H1 (cell line): Measurements from ENCODE around the gene STAT5A. TPM values are rescaled to one million over a fixed set of nuclear protein-coding genes. Genes with fewer than 3 reads are reported as not detected.

ENCODE experiments used
- CTCF ChIA-PET: fragments of 300-600 bp; sonication (Branson Sonifier 250); formaldehyde crosslinking; loops from one replicate; lab custom pipeline; 2021; ENCODE audit not compliant: partially characterized antibody; lab: Charles Lee
- POLR2A ChIA-PET: fragments of 300-600 bp; sonication (Branson Sonifier 250); formaldehyde crosslinking; loops from one replicate; lab custom pipeline; 2021; ENCODE audit warnings: inconsistent platforms; ENCODE audit not compliant: partially characterized antibody; lab: Charles Lee
- DNase-seq, 2 experiments: peaks; one replicate each; pipeline versions ENCODE4 v3.0.0 to v3.0.0-alpha.2; 2010 to 2022; ENCODE audit warnings: low spot score in 2 of 2, low read depth in 1 of 2, mixed read lengths in 1 of 2
- FAIRE-seq: peaks from 2 replicates; lab custom pipeline; 2011; peaks lifted over from hg19 to GRCh38; lab: Jason Lieb, UNC
- H2AFZ ChIP-seq: 2 replicates; pipeline ENCODE4 v1.8.1; 2012; ENCODE audit warnings: low read length, inconsistent platforms
- H2AK5ac ChIP-seq: 2 replicates; pipeline ENCODE4 v1.6.1; 2013; ENCODE audit warnings: low read depth, low read length
- H2BK120ac ChIP-seq: replicated peaks from 2 replicates; pipeline ENCODE3; 2013; ENCODE audit warnings: low read depth, low read length, inconsistent platforms
- H2BK12ac ChIP-seq: 2 replicates; pipeline ENCODE4 v1.6.1; 2013; ENCODE audit warnings: low read depth, low read length
- H2BK15ac ChIP-seq: 2 replicates; pipeline ENCODE4 v1.6.1; 2013; ENCODE audit warnings: low read length
- H2BK20ac ChIP-seq: 2 replicates; pipeline ENCODE4 v1.6.1; 2013; ENCODE audit warnings: low read length
- H2BK5ac ChIP-seq: 2 replicates; pipeline ENCODE4 v1.6.1; 2013; ENCODE audit warnings: low read depth, low read length
- H3K14ac ChIP-seq: 2 replicates; pipeline ENCODE4 v1.6.1; 2013; ENCODE audit warnings: inconsistent platforms; ENCODE audit not compliant: insufficient read length
- H3K18ac ChIP-seq: 2 replicates; pipeline ENCODE4 v1.6.1; 2013; ENCODE audit warnings: low read length; ENCODE audit errors: extremely low read depth
- H3K23ac ChIP-seq: 2 replicates; pipeline ENCODE4 v1.6.1; 2013; ENCODE audit warnings: inconsistent platforms; ENCODE audit not compliant: insufficient read length
- H3K23me2 ChIP-seq: 2 replicates; pipeline ENCODE4 v1.6.1; 2013; ENCODE audit warnings: low read depth, low read length
- H3K27ac ChIP-seq: 2 replicates; pipeline ENCODE4 v1.6.1; 2011; ENCODE audit warnings: low read depth, low read length, inconsistent platforms
- H3K27me3 ChIP-seq, 4 experiments: replicated peaks in 1 of 4; 1 replicate in 1 of 4; 2 replicates in 3 of 4; pipeline versions ENCODE4 v1.6.1 to v1.8.1; 2011 to 2013; ENCODE audit warnings: low read length in 3 of 4, mild to moderate bottlenecking in 3 of 4, inconsistent platforms in 2 of 4, mixed read lengths in 2 of 4, moderate library complexity in 1 of 4; ENCODE audit not compliant: control insufficient read depth in 3 of 4, insufficient read depth in 3 of 4; ENCODE audit errors: extremely low read depth in 1 of 4
- H3K36me3 ChIP-seq, 4 experiments: 2 replicates each; pipeline versions ENCODE4 v1.6.1 to v1.8.1; 2011 to 2013; ENCODE audit warnings: mild to moderate bottlenecking in 4 of 4, low read length in 3 of 4, moderate library complexity in 2 of 4, control low read depth in 1 of 4, inconsistent platforms in 1 of 4; ENCODE audit not compliant: insufficient read depth in 4 of 4, control insufficient read depth in 2 of 4
- H3K4ac ChIP-seq: replicated peaks from 2 replicates; pipeline ENCODE3; 2013; ENCODE audit warnings: low read length, low read depth, mixed read lengths, inconsistent platforms; ENCODE audit not compliant: insufficient read length
- H3K4me1 ChIP-seq, 4 experiments: replicated peaks in 1 of 4; 1 replicate in 1 of 4; 2 replicates in 3 of 4; pipeline versions ENCODE4 v1.6.1 to v1.8.1; 2011 to 2013; ENCODE audit warnings: low read length in 3 of 4, inconsistent platforms in 2 of 4, mixed read lengths in 1 of 4; ENCODE audit not compliant: insufficient read depth in 4 of 4, control insufficient read depth in 3 of 4
- H3K4me2 ChIP-seq, 2 experiments: 2 replicates each; pipeline versions ENCODE4 v1.6.1 to v1.8.1; 2011 to 2013; ENCODE audit warnings: low read depth in 2 of 2, low read length in 2 of 2, control low read depth in 1 of 2, inconsistent platforms in 1 of 2, mild to moderate bottlenecking in 1 of 2; ENCODE audit not compliant: insufficient read depth in 1 of 2
- H3K4me3 ChIP-seq, 4 experiments: fragments of 200-600, 300-600 bp in 1 of 4; sonication (generic), shearing (Covaris generic), sonication (Bioruptor Twin) in 1 of 4; 2 replicates each; pipeline versions ENCODE4 v1.5.1 to v1.8.1; 2011 to 2016; ENCODE audit warnings: low read length in 4 of 4, low read depth in 3 of 4, control low read depth in 2 of 4, inconsistent platforms in 2 of 4, mild to moderate bottlenecking in 2 of 4, mixed read lengths in 1 of 4, moderate library complexity in 1 of 4; ENCODE audit not compliant: insufficient read depth in 2 of 4; ENCODE audit errors: extremely low read depth in 1 of 4
- H3K56ac ChIP-seq: replicated peaks from 2 replicates; pipeline ENCODE3; 2013; ENCODE audit warnings: low read depth, mild to moderate bottlenecking, mixed read lengths, low read length, inconsistent platforms; ENCODE audit not compliant: insufficient read length
- H3K79me1 ChIP-seq: 2 replicates; pipeline ENCODE4 v1.6.1; 2013; ENCODE audit warnings: low read depth, low read length, control low read depth
- H3K79me2 ChIP-seq, 2 experiments: 2 replicates each; pipeline versions ENCODE4 v1.6.1 to v1.8.1; 2012 to 2013; ENCODE audit warnings: low read length in 2 of 2, mild to moderate bottlenecking in 2 of 2, inconsistent platforms in 1 of 2; ENCODE audit not compliant: insufficient read depth in 2 of 2, control insufficient read depth in 1 of 2
- H3K9ac ChIP-seq, 4 experiments: replicated peaks in 1 of 4; 1 replicate in 1 of 4; 2 replicates in 3 of 4; pipeline versions ENCODE4 v1.6.1 to v1.8.1; 2011 to 2013; ENCODE audit warnings: low read depth in 3 of 4, low read length in 3 of 4, control low read depth in 2 of 4, mild to moderate bottlenecking in 2 of 4, moderate library complexity in 2 of 4, inconsistent platforms in 1 of 4; ENCODE audit errors: extremely low read depth in 1 of 4
- H3K9me3 ChIP-seq, 2 experiments: 2 replicates each; pipeline versions ENCODE4 v1.6.1 to v1.8.1; 2012 to 2013; ENCODE audit warnings: mild to moderate bottlenecking in 2 of 2, moderate library complexity in 2 of 2, control low read depth in 1 of 2, inconsistent platforms in 1 of 2, low read depth in 1 of 2, low read length in 1 of 2, mixed read lengths in 1 of 2; ENCODE audit not compliant: insufficient read depth in 2 of 2
- H4K20me1 ChIP-seq, 2 experiments: replicated peaks in 1 of 2; 2 replicates each; pipeline versions ENCODE3 to v1.8.1; 2011 to 2013; ENCODE audit warnings: inconsistent platforms in 2 of 2, low read length in 2 of 2, mild to moderate bottlenecking in 1 of 2; ENCODE audit not compliant: insufficient read depth in 2 of 2, control insufficient read depth in 1 of 2
- H4K5ac ChIP-seq: 2 replicates; pipeline ENCODE4 v1.6.1; 2013; ENCODE audit warnings: low read length, low read depth, mixed read lengths, inconsistent platforms; ENCODE audit not compliant: insufficient read length
- H4K8ac ChIP-seq: 2 replicates; pipeline ENCODE4 v1.8.0; 2013; ENCODE audit warnings: mild to moderate bottlenecking, moderate library complexity, low read length, inconsistent platforms; ENCODE audit not compliant: insufficient read depth; ENCODE audit errors: extremely low read depth
- H4K91ac ChIP-seq: replicated peaks from 2 replicates; pipeline ENCODE3; 2013; ENCODE audit warnings: low read length, mixed read lengths, inconsistent platforms; ENCODE audit not compliant: insufficient read length
- CEBPB ChIP-seq: IDR thresholded peaks from 2 replicates; pipeline ENCODE4 v1.6.1; 2012; ENCODE audit warnings: low read depth, low read length
- CTBP2 ChIP-seq: IDR thresholded peaks from 2 replicates; pipeline ENCODE4 v1.7.0; 2011; ENCODE audit warnings: borderline replicate concordance, mild to moderate bottlenecking, moderate library complexity, mixed read lengths, low read length; ENCODE audit not compliant: insufficient read depth, insufficient read length
- GABPA ChIP-seq: IDR thresholded peaks from 2 replicates; pipeline ENCODE4 v1.6.1; 2011; ENCODE audit warnings: mild to moderate bottlenecking, low read length, moderate library complexity, borderline replicate concordance; ENCODE audit not compliant: insufficient read depth
- KDM5A ChIP-seq: fragments of 200-600 bp; IDR thresholded peaks from 2 replicates; pipeline ENCODE4 v1.7.1; 2012; ENCODE audit warnings: mild to moderate bottlenecking, low read length, inconsistent platforms, mixed read lengths
- PHF8 ChIP-seq: fragments of 200-600 bp; sonication (generic); conservative IDR thresholded peaks from 2 replicates; pipeline ENCODE4 v1.7.1; 2012; ENCODE audit warnings: low read depth, mild to moderate bottlenecking, inconsistent platforms, low read length, moderate library complexity
- RFX5 ChIP-seq: IDR thresholded peaks from 2 replicates; pipeline ENCODE4 v1.6.1; 2011; ENCODE audit warnings: low read depth, low read length, improper control_type of control experiment, borderline replicate concordance
- SRF ChIP-seq: IDR thresholded peaks from 2 replicates; pipeline ENCODE4 v1.6.1; 2011; ENCODE audit warnings: mild to moderate bottlenecking, low read depth, low read length, moderate library complexity
- SUZ12 ChIP-seq: fragments of 200-600 bp; sonication (generic); IDR thresholded peaks from 2 replicates; pipeline ENCODE4 v1.6.1; 2012; ENCODE audit warnings: mild to moderate bottlenecking, inconsistent platforms, low read length, moderate library complexity, mixed read lengths
- TAF1 ChIP-seq: IDR thresholded peaks from 2 replicates; pipeline ENCODE4 v1.6.1; 2011; ENCODE audit warnings: mild to moderate bottlenecking, low read depth, low read length
- TAF7 ChIP-seq: optimal IDR thresholded peaks from 2 replicates; pipeline ENCODE3; 2011; ENCODE audit warnings: low read depth, mild to moderate bottlenecking, inconsistent platforms, low read length, moderate library complexity, borderline replicate concordance
- WGBS, 2 experiments: shearing (Covaris generic) in 1 of 2; methylation state at CpG; one replicate each; pipeline versions ENCODE4 v1.1.6 to v1.1.7; 2013 to 2015; ENCODE audit warnings: low lambda C conversion rate in 2 of 2, mixed read lengths in 2 of 2, inconsistent platforms in 1 of 2, low coverage in 1 of 2, missing lambda C conversion rate in 1 of 2; ENCODE audit not compliant: insufficient replicate concordance in 2 of 2, insufficient coverage in 1 of 2, insufficient read length in 1 of 2; ENCODE audit errors: extremely low coverage in 1 of 2, missing lambda C conversion rate in 1 of 2; 5-methylcytosine and 5-hydroxymethylcytosine counted together
- polyA plus RNA-seq, 7 experiments: library from polyadenylated mRNA; depleted of rRNA in 3 of 7; stranded (reverse) in 5 of 7; unstranded in 2 of 7; fragments of >200 nt in 5 of 7; fragments of 200-250 nt in 2 of 7; gene quantifications; 1 replicate in 5 of 7; 2 replicates in 1 of 7; 4 replicates in 1 of 7; pipeline versions ENCODE4 v1.2.1 to v1.2.3, GENCODE V29; 2011 to 2013; ENCODE audit warnings: missing spikeins in 2 of 7, mixed read lengths in 2 of 7
- total RNA-seq: library from RNA; stranded (reverse); fragmentation: NEBNext Ultra II Directional; extraction: Animal tissue kit (Norgen Biotek cat#: 25700); gene quantifications from 2 replicates; pipeline ENCODE4 v1.2.1, GENCODE V29; 2021

STAT5A gene
- total and polyA plus RNA-seq, 2 of the 8 experiments (the other 6 are each of a cell fraction or from before 2014, with no cell fraction given), result 4.2 to 5.4 TPM

DNA sequence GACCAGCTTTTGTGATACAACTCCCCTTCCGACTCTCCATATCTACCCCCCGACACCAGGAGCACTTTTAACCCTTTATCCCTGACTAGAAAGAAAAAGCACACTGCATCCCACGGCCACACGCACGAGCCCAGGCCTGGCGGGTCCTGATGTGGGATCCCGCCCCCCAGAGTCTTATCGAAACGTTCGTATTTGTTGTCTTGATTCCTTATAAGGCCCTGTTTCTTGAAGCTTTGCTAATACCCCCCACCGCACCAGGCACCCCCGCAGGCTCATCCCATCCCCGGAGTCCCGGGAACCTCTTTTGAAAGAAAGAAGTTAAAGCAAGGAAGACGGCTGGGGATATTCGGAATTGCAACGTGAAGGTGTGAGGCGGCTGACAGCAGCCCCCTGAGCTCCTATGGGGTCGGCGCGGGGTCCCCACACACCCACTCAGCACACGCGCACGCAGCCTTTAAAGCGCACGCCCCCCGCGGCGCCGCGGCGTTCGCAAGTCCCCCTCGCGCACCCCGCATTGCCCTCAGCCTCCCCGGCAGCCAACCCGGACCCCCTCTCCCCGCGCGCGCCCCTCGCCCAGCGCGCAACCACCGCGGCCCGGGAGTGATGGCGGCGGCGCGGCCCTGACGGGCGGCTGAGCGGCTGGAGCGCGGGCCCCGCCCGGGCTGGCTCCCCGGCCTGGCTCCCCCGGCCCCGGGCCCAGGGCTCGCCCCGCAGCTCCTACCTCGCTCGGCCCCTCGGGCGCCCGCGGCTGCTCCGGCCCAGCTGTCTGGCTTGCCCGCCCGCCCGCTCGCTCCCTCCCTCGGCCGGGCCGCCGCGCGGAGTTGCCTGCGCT lies 12.6 kb upstream of the STAT5A start:
- FAIRE-seq (no peak), DNase-seq (peak in 1 of 2 experiments; percentile 63)
- H3K27ac ChIP-seq, result peak overlapping the region; percentile 9
- WGBS, 2 experiments, result 1% methylated on average over 29 of the region's 82 CpGs; no CpG with 5 or more reads in 1 of the 2 experiments
- no peak overlapping the region for H3K4ac ChIP-seq
- H3K4me3 ChIP-seq, result peak overlapping the region; percentile 53 to 92 (median 75)
- no peak overlapping the region for H2BK5ac ChIP-seq
- H4K20me1 ChIP-seq, result no peaks in the 10 kb centered on the region
- peaks cover 6% of the 10 kb centered on the region; the same call in 1 of the 2 replicates for H3K79me1 ChIP-seq
- peak overlapping the region; percentile 68 for H4K5ac ChIP-seq
- no peaks in the 10 kb centered on the region for H3K9me3 ChIP-seq
- H2AK5ac ChIP-seq, result no peak overlapping the region
- no peak overlapping the region for H4K91ac ChIP-seq
- no peak overlapping the region for H2BK15ac ChIP-seq
- peak overlapping the region; percentile 79 to 93 (median 82) for H3K9ac ChIP-seq
- peak overlapping the region; percentile 70 to 91 for H3K4me2 ChIP-seq
- peaks cover 9 to 20% (median 12%) of the 10 kb centered on the region in 4 experiments; a peak in 6 of 7 replicates for H3K4me1 ChIP-seq
- POLR2A ChIA-PET, result interaction anchor here (0.8 to 1.3 kb wide), 8 partner anchors 8 to 148 kb away, joined by 3 to 4 read pairs (median 3); partner anchors contain the start of genes CAVIN1 and HCRT
- CTCF ChIA-PET, result interaction anchor here (0.7 to 5.0 kb wide), 5 partner anchors 25 to 1856 kb away, joined by 3 to 26 read pairs (median 5); no protein-coding TSS in a partner anchor
- no peak overlapping the region for H2AFZ ChIP-seq
- peak overlapping the region; percentile 66 for H3K18ac ChIP-seq
- H3K27me3 ChIP-seq, result peaks cover 0 to 4% (median 2%) of the 10 kb centered on the region in 4 experiments; a peak in 1 of 7 replicates
- H3K36me3 ChIP-seq, result no peaks in the 10 kb centered on the region
- no peak overlapping the region for H3K56ac ChIP-seq
- H2BK12ac ChIP-seq, result no peak overlapping the region
- H2BK20ac ChIP-seq, result no peak overlapping the region
- peak overlapping the region; percentile 89 for H4K8ac ChIP-seq
- H3K14ac ChIP-seq, result no peak overlapping the region
- peaks cover 8% of the 10 kb centered on the region; the same call in 1 of the 2 replicates for H3K23me2 ChIP-seq
- H3K23ac ChIP-seq, result no peak overlapping the region
- no peak overlapping the region for H2BK120ac ChIP-seq
- H3K79me2 ChIP-seq, result peaks cover 2 to 45% of the 10 kb centered on the region in 2 experiments; a peak in 3 of 4 replicates
- peak; percentile 48; the same call in 1 of the 2 replicates for TF ChIP-seq PHF8
- TF ChIP-seq TAF1, result peak; percentile 49; the same call in 1 of the 2 replicates
- no peak for TF ChIP-seq SUZ12
- 0 out of 2 replicates have a peak, but pooled peaks have one; percentile 17 for TF ChIP-seq GABPA
- TF ChIP-seq SRF, result peak; percentile 86; the same call in 1 of the 2 replicates
- TF ChIP-seq CTBP2, result no peak
- TF ChIP-seq KDM5A, result no peak
- TF ChIP-seq RFX5, result no peak
- TF ChIP-seq CEBPB, result no peak
- peak; percentile 22 for TF ChIP-seq TAF7
